GM12872 (cell line): ENCODE results near the gene MRNIP.

Experiments used
- TF ChIP-seq, protein P1 (sequence below): IDR thresholded peaks from 3 replicates; pipeline ENCODE4 v1.5.1; 2011; ENCODE audit warnings: low read depth, mild to moderate bottlenecking, low read length, moderate library complexity; ENCODE audit not compliant: insufficient read depth

Gene MRNIP

GRCh38 chr5:179902763-179903158 lies 44.1 kb upstream of the MRNIP start:
- TF ChIP-seq, protein P1, sequence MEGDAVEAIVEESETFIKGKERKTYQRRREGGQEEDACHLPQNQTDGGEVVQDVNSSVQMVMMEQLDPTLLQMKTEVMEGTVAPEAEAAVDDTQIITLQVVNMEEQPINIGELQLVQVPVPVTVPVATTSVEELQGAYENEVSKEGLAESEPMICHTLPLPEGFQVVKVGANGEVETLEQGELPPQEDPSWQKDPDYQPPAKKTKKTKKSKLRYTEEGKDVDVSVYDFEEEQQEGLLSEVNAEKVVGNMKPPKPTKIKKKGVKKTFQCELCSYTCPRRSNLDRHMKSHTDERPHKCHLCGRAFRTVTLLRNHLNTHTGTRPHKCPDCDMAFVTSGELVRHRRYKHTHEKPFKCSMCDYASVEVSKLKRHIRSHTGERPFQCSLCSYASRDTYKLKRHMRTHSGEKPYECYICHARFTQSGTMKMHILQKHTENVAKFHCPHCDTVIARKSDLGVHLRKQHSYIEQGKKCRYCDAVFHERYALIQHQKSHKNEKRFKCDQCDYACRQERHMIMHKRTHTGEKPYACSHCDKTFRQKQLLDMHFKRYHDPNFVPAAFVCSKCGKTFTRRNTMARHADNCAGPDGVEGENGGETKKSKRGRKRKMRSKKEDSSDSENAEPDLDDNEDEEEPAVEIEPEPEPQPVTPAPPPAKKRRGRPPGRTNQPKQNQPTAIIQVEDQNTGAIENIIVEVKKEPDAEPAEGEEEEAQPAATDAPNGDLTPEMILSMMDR = no peak

DNA sequence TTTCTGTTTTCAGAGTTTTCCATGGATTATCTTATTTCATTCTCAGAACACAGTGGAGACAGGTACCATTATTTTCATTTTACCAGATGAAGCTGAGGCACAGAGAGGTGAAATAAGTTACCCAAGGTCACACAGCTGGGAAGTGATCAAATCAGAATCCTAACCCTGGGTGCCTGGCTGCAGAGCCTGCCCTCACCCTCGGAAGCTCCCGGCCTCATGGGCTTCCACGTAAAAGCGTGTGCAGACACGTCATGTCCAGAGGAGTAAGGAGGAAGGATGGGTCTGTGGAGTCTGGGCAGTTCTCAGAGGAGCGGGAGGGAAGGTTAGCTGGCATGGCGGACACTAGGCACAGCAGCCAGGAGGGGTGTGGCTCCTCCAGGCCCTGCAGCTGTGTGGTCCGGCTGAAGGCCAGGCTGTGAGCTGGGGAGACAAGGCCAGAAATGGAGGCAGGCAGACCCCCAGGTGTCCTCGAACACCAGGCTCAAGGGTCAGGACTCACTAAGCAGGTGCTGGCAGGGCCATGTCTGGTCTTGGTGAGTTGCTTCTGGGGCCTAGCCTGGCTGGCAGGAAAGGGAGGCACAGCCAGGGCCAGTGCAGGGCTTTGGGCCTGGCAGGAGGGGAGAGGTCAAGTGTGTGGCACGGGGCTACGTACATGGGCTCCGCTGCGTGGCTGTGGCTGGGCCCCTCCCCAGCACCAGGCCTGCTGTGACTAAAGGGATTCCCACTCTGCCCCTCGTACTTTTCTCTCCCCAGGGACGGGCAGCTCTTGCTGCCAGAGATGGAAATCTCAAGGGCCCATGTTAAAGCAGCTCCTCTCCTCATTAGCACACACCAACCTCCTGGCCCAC lies 43.5 kb upstream of the MRNIP start:
- TF ChIP-seq, protein P1 = no peak

GRCh38 chr5:179901462-179901861 lies 42.8 kb upstream of the MRNIP start:
- TF ChIP-seq, protein P1 = no peak

- TF ChIP-seq, protein P1 = no peak
Measured at GRCh38 chr5:179900711-179901110, 42.1 kb upstream of the MRNIP start.

- TF ChIP-seq, protein P1 = no peak
Measured at GRCh38 chr5:179900206-179900605, 41.6 kb upstream of the MRNIP start.

GRCh38 chr5:179895861-179896260 lies 37.2 kb upstream of the MRNIP start:
- TF ChIP-seq, protein P1 = no peak

GRCh38 chr5:179893958-179894895 lies 35.6 kb upstream of the MRNIP start:
- TF ChIP-seq, protein P1 = no peak
